PFSK-1 (cell line): ENCODE measurements around the gene C7orf57.

ENCODE experiments used
- FOXP2 ChIP-seq: optimal IDR thresholded peaks from 2 replicates; pipeline ENCODE3; 2011; ENCODE audit warnings: borderline replicate concordance, control low read depth, inconsistent platforms; ENCODE audit not compliant: insufficient read depth; ENCODE audit errors: extremely low read length, extremely low read depth
- POLR2AphosphoS5 ChIP-seq: IDR thresholded peaks from 2 replicates; pipeline ENCODE4 v1.6.1; 2012; ENCODE audit warnings: low read depth, mild to moderate bottlenecking, control low read depth, low read length, moderate library complexity
- REST ChIP-seq, 2 experiments: IDR thresholded peaks; 2 replicates each; pipeline versions ENCODE4 v1.6.1 to v1.8.0; 2011 to 2012; ENCODE audit warnings: low read depth in 2 of 2, low read length in 2 of 2, control low read depth in 1 of 2, inconsistent platforms in 1 of 2, mild to moderate bottlenecking in 1 of 2, moderate library complexity in 1 of 2; ENCODE audit not compliant: insufficient read depth in 1 of 2
- SIN3A ChIP-seq: IDR thresholded peaks from 2 replicates; pipeline ENCODE4 v1.6.1; 2012; ENCODE audit warnings: mild to moderate bottlenecking, low read length, moderate library complexity, borderline replicate concordance; ENCODE audit not compliant: insufficient read depth
- TAF1 ChIP-seq: IDR thresholded peaks from 2 replicates; pipeline ENCODE4 v1.6.1; 2012; ENCODE audit warnings: low read length, control low read depth, borderline replicate concordance; ENCODE audit not compliant: insufficient read depth

Gene C7orf57

GRCh38 chr7:48031111-48031510 lies 4.2 kb upstream of the C7orf57 start:
- no peak for TF ChIP-seq POLR2AphosphoS5
- TF ChIP-seq FOXP2: no peak
- no peak for TF ChIP-seq SIN3A
- TF ChIP-seq TAF1: no peak
- no peak for TF ChIP-seq REST (IDR thresholded peaks at IDR 0.05; ENCODE audit: insufficient read depth in 1 of 2, low read depth in 2 of 2, low read length in 2 of 2)

DNA sequence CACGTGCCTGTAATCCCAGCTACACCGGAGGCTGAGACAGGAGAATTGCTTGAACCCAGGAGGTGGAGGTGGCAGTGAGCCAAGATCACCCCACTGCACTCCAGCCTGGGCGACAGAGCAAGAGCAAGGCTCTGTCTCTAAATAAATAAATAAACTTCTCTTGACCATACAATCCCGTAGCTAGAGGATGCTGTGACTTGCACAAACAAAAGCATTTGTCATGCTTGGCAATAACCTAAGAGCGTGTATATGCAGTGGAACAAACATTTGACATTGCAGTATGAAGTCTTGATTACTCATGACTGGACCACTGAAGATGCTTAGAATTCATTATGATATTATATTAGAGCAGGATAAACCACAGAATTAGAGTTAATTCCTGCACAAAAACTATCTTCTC lies 1.4 kb upstream of the C7orf57 start:
- no peak for TF ChIP-seq REST (IDR thresholded peaks at IDR 0.05; ENCODE audit: insufficient read depth in 1 of 2, low read depth in 2 of 2, low read length in 2 of 2)
- no peak for TF ChIP-seq POLR2AphosphoS5
- no peak for TF ChIP-seq TAF1
- no peak for TF ChIP-seq SIN3A
- TF ChIP-seq FOXP2: no peak

GRCh38 chr7:48035967-48036478 lies 680 bp downstream of the C7orf57 start:
- TF ChIP-seq TAF1 (no peak), REST (IDR thresholded peaks at IDR 0.05; ENCODE audit: insufficient read depth in 1 of 2, low read depth in 2 of 2, low read length in 2 of 2) (no peak), SIN3A (no peak), POLR2AphosphoS5 (no peak), FOXP2 (no peak)

DNA sequence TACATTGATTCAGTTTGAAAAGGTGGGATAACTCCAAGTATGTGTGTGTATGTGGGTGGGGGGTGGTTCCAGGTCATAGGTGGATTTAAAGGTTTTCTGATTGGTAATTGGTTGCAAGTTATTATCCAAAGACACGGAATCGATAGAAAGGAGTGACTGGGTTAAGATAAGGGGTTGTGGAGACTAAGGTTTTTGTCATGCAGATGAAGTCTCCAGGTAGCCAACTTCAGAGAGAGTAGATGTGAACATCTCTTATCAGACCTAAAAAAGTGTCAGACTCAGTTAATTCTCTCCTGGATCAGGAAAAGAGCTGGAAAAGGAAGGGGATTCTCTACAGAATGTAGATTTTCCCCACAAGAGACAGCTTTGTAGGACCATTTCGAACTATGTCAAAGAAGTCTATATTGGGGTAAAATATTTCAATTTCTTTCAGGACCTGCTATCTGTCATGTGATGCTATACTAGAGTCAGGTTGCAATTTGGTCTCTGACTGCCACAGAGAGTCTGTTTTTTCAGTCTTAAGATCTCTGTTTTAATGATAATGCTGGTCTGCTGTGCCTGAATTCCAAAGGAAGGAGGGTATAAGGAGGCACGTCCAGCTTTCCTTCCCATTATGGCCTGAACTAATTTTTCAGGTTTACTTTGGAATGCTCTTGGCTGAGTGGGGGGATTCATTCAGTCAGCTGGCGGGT lies 3.6 kb downstream of the C7orf57 start:
- TF ChIP-seq SIN3A (no peak), POLR2AphosphoS5 (no peak), FOXP2 (no peak), REST (IDR thresholded peaks at IDR 0.05; ENCODE audit: insufficient read depth in 1 of 2, low read depth in 2 of 2, low read length in 2 of 2) (no peak), TAF1 (no peak)
